GM12878 (cell line): Measurements from ENCODE around the gene VSTM2B.

ENCODE experiments used
- POLR2A ChIP-seq: IDR thresholded peaks from 2 replicates; pipeline ENCODE4 v1.6.1; 2011; ENCODE audit warnings: low read depth, mild to moderate bottlenecking, low read length
- REST ChIP-seq: IDR thresholded peaks from 2 replicates; pipeline ENCODE4 v1.6.1; 2012; ENCODE audit warnings: mild to moderate bottlenecking, low read depth, low read length

- TF ChIP-seq POLR2A (no peak), REST (no peak)
These were observed 72.2 kb downstream of the VSTM2B start for GRCh38 chr19:29598036-29598435.
